Posterior vena cava (tissue), 2 donors: Measurements from ENCODE around the gene TBC1D28. TPM values are rescaled to one million over a fixed set of nuclear protein-coding genes. Genes with fewer than 3 reads are reported as not detected.
"Not testable (repeated sequence)": the region's sequence is repeated elsewhere in the genome, so short reads cannot be mapped to it uniquely, and the experiment has no call there.

Experiments
- DNase-seq: peaks from one replicate; pipeline ENCODE4 v3.0.0-alpha.2; 2020; ENCODE audit warnings: low spot score
- intact Hi-C, 2 donors: fragments of 100-400 bp; cut with DNase I; formaldehyde crosslinking; loops; one replicate each; pipeline versions ENCODE4 v1.14.1 to v1.14.2; 2022 to 2023
- long read RNA-seq, 2 donors: library from polyadenylated mRNA; unstranded; transcript quantifications; one replicate each; pipeline ENCODE4 v2.0.0, GENCODE V29; 2020 to 2021
- total RNA-seq, 2 donors: library from RNA; stranded (reverse); fragmentation: NEBNext Ultra II Directional; extraction: Animal tissue kit (Norgen Biotek cat#: 25700); gene quantifications; one replicate each; pipeline ENCODE4 v1.2.1, GENCODE V29; 2021
- donor health status: DM: yes; HTN: yes; CAD: no.
- donor health status: DM: yes; HTN: yes; CAD: no.

Gene TBC1D28
- not detected for total RNA-seq
- long read RNA-seq, donor 1: 0 reads
- long read RNA-seq, donor 2: 0 reads

DNA sequence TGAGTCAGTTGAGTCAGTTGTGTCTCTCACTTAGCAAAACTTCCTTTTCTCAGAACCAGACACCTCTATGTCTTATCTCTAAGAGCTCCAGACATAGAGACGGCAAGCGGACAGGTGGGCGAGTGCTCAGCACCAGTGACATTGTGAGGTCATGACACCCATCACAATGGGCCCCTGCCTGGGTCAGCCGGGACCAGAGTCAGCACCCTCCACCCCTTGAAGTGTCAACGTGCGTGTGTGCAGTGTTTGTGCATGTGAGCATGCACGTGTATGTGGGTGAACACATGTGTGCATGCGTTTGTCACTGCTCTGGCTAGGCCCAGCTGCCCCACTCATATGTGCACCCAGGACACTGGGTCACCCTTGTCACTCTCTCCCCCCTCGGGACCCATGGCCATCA is at the start of gene TBC1D28:
TBC1D28 (minus strand) TSS at position 101 of the 400 bp plus-strand sequence. CDS start 3,039 bp downstream, outside the sequence.
- intact Hi-C loops, DNase-seq: not testable (repeated sequence)

DNA sequence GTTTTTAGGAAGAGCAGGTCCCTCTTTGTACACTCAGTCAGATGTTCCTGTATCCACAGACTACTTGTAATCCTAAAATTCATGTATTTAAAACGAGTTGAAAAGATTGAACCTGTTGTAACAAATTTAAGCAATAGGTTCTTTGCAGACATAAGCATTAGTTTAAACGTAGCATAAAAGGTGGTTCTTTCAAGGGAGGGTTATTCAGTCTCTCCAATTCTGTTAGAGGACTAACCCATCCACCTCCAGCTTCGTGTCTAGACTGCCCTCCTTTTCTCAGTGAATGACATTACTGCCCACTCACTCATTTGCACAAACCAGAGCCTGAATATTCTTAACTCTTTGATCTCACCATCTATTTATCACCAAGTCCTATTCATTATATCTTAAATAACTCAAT is 38.5 kb upstream of the TBC1D28 start:
- intact Hi-C loops: not testable (repeated sequence)

DNA sequence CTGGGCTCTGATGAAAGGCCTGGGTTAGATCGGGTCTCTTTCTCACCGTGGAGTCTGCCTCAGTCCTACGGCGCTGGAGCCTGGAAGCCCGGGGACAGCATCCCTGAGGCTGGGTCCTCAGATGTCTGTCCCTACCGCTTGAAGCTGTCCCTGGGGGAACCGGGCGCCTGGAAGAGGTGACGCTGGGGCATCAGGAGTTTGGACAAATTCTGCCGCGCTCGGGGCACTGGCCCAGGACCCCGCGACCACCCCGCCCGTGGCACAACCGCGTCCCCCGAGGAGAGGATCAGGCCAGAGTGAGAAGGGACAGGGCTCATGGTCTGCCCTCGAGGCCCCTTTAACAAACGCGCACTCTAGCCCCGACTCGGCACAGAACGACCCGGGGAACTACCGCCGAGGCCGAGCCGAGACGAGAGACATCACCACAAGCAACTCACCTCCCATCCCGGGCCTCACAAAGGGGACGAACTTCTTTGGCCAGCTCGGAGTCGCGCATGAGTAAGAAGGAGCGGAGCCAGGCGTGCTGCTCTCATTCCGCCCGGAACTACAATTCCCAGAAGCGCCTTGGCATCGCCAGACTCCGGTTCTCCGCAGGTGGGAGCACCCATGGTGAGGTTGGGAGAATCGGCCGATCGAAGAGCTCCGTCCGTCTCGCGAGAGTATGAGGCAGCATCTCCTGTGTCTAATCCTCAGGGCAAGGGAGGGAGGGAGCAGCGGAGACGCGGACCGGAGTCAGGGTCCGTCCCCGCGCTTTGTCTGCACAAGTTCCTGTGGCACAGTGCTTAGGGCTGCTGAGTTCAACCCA is 37.8 kb upstream of the TBC1D28 start, which contains the start of gene FOXO3B:
FOXO3B (minus strand) TSS at position 548 of the 805 bp plus-strand sequence. CDS start 663 bp downstream, outside the sequence.
- intact Hi-C loops: not testable (repeated sequence)
- DNase-seq: peak; percentile 94

More for the DNA sequence above, 38.5 kb upstream of the TBC1D28 start:
- DNase-seq: not testable (repeated sequence)

DNA sequence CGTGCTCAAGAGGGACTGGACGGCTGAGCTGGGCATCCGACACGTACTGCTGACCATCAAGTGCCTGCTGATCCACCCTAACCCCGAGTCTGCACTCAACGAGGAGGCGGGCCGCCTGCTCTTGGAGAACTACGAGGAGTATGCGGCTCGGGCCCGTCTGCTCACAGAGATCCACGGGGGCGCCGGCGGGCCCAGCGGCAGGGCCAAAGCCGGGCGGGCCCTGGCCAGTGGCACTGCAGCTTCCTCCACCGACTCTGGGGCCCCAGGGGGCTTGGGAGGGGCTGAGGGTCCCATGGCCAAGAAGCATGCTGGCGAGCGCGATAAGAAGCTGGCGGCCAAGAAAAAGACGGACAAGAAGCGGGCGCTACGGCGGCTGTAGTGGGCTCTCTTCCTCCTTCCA is 33.2 kb upstream of the TBC1D28 start:
- intact Hi-C loops, DNase-seq: not testable (repeated sequence)

DNA sequence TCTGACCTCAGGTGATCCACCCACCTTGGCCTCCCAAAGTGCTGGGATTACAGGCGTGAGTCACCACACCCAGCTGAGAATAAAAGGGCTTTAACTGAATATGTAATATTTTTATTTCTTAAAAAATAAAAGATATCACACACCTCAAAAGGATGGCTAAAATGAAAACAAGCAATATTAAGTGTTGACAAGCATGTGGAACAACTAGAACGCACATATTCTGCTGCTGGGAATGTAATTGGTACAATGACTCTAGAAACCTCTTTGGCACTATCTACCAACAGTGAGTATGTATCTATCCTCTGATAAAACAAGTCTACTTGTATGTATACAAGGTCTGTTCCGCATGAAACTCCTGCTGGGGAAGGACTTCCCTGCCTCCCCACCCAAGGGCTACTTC is 32.7 kb upstream of the TBC1D28 start:
- intact Hi-C loops: not testable (repeated sequence)

DNA sequence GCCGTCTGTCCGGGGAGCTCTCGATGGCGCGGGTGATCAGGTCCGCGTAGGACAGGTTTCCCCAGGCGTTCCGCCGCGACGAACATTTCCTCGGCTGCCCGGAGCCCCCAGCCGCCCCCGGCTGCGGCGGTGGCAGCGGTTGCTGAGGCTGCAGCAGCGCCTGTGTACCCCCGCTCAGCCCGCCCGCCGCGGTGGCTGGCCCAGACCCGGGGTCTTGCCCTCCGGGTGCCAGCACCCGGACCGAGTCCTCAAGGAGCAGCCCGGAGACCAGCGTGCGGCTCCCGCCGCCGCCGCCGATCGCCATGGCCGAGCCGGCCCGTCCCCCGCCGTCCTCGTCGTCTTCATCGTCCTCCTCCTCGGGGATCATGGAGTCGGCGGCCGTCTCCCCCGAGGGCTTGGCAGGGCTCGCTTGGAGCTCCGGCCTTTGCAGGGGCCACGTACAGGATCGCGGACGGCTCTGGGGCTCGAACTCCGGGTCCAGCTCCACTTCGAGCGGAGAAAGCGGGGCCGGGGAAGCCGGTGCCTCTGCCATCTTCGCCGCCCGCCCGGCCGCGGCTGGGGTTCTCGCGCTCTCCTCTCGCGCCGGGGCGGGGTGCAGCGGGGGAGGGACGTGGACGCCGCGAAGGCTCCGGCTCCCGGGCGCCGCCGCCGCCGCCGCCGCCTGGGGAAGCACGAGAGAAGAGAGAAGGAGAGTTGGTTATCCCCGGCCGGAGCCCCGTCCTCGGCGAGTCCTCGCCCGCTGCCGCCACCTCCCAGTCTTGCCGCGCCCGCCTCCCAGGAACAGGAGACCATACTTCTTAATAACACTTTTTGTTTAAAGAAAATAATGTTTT is 28.4 kb upstream of the TBC1D28 start:
- intact Hi-C loops, DNase-seq: not testable (repeated sequence)

More for the DNA sequence above, 32.7 kb upstream of the TBC1D28 start:
- not testable (repeated sequence) for DNase-seq

DNA sequence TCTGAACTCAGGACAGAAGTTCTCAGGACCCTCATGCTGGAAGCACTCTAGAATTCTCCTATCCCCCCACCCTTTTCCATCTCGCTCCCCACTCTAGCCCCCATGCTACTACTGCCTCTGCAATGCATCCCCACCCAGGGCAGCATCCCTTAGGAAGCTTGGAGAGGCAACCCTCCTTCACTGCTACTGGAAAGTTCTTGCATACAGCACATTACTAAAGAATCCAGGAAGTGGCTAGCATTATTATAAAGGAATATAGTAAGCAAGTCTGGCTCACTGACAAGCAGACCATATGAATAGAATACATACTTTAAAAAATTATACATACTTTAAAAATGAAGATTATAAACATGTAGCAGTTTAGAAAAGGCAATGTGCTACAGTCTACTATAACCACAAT is 24.4 kb upstream of the TBC1D28 start:
- DNase-seq, intact Hi-C loops: not testable (repeated sequence)

DNA sequence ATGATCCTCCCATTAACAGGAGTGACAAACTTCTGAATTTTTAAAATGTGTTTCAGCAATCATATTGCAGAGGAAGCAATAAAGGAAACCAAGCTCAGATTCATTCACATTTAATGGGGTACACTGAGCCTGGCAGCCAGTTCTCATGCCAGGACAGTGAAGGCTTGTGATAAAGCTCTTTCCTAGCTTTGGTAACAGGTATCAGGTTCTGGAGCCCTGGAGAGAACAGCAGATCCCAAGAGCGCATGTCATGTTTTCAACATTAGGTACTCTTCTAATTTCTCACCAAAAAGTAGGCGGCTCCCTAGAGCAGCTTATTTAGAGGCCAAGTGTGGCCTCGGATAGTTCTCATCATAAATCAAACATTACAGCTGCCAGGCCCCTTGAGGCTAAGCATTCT is 23.3 kb upstream of the TBC1D28 start:
- DNase-seq, intact Hi-C loops: not testable (repeated sequence)

DNA sequence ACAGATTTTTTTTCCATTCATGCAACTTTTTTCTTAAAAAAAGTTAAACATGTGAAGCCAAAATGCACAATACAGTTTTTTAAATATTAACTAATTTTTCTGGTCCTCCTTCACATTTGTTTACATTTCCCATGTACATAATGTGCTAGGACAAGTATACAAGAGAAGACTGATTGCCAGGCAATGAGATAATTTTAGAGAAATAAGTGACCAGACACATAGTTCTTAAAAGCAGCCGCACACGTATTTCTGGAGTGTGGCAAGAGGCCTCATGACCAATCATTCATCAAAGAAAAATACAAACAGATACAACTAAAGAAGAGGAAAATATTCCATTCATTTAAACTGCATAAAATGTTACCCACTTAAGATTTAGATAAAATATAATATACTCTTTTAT is 22.1 kb upstream of the TBC1D28 start:
- intact Hi-C loops, DNase-seq: not testable (repeated sequence)

DNA sequence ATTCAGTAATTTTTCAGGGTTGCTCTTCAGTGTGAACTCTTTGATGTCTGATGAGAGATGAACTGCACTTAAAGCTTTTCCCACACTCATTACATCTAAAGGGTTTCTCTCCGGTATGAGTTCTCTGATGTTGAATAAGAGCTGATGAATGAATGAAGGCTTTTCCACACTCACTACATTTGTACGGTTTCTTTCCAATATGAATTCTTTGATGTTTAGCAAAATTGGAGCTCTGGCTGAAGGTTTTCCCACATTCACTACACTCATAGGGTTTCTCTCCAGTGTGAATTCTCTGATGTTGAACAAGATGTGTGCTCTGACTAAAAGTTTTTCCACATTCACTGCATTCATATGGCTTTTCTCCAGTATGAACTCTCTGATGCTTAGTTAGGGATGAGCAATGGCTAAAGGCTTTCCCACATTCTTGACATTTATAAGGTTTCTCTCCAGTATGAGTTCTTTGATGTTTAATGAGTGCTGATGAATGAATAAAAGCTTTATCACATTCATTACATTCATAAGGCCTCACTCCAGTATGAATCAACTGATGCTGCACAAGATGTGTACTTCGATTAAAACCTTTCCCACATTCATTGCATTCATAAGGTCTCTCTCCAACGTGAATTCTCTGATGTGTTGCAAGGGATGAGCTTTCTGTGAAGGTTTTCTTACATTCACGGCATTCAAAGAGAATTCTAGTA is 17.9 kb upstream of the TBC1D28 start:
- intact Hi-C loops, DNase-seq: not testable (repeated sequence)

DNA sequence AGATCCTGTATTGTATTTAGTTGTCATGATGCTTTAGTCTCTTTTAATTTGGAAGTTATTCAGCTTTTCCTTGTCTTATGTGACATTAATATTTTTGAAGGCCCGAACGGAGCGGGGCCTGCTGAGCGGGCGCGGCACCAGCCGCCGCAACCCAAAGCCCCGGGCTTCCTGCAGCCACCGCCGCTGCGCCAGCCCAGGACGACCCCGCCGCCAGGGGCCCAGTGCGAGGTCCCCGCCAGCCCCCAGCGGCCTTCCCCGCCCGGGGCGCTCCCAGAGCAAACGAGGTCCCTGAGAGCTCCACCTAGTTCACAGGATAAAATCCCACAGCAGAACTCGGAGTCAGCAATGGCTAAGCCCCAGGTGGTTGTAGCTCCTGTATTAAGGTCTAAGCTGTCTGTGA is 5.9 kb upstream of the TBC1D28 start:
- DNase-seq, intact Hi-C loops: not testable (repeated sequence)

DNA sequence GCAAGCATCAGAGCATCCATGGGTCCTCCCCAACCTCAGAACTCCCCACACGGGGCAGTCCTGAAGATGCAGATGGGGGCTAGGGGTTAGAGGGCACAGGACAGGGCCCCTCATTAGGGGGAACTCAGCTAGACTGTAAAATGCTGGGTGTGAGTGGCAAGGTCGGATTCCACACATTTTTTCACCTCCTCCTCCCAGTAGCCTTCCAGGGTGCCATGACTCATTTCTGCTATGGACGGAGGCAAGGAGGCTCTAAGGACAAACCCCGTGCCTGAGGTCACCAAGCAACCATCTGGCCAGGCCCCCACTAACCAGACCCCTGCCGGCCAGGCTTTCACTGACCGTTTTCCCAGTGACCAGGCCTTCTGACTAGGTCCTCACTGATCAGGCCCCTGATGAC is 1.1 kb downstream of the TBC1D28 start:
- intact Hi-C loops, DNase-seq: not testable (repeated sequence)

DNA sequence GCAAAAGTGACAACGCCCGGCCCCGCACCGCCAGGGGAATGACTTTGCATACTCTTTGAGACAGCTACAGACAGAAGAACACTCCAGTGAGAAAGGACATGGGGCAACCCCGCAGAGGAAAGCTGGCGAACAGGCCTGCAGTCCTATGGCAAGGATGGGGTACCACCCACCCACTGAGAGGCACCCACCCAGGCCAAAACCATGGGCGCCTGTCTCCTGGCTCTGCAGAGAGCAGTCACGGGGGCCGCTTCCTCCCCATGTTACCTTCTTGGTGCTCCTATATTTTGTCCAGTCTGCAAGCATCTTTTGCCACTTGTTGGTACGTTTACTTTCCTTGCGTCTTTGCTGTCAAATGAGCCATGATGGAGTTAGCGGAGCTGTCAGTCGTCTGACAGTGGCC is 5.8 kb downstream of the TBC1D28 start:
- DNase-seq, intact Hi-C loops: not testable (repeated sequence)

DNA sequence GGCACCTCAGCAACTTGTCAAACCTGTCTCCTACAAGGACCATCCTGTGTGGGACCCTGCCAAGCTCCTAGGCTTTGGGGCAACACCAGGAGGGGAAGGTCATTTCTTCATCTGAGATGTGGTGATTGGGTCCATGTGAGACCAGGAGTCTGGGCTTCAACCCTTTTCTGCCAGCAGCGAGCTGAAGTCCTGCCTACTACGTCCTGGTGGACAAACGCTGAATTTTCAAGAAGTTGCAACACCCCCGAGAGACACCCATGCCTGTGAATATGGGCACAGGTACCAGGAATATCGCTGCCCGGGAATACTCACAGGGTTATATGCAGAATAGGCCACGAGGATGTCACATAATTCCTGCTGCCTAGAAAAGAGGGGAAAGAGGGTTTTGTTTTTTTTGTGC is 8.0 kb downstream of the TBC1D28 start:
- DNase-seq, intact Hi-C loops: not testable (repeated sequence)

DNA sequence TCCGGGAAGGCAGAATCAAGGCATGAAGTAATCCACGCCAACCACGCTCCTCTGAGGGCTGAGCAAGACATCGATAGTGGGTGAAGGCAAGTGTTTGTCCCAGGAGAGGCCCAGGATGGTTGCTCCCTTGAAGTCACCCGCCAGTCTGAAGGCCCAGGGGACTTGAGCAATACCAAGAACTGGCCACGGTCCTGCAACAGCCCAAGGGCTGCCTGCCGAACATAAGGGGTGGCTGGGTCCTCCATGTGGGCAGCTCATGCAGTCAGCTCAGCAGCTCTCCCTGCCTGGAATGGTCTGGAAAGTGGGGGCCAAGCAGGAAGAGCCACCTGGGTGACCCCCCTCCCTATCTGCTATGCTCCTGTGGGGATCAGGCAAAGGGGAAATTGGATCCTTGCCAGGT is 8.4 kb downstream of the TBC1D28 start:
- intact Hi-C loops, DNase-seq: not testable (repeated sequence)

DNA sequence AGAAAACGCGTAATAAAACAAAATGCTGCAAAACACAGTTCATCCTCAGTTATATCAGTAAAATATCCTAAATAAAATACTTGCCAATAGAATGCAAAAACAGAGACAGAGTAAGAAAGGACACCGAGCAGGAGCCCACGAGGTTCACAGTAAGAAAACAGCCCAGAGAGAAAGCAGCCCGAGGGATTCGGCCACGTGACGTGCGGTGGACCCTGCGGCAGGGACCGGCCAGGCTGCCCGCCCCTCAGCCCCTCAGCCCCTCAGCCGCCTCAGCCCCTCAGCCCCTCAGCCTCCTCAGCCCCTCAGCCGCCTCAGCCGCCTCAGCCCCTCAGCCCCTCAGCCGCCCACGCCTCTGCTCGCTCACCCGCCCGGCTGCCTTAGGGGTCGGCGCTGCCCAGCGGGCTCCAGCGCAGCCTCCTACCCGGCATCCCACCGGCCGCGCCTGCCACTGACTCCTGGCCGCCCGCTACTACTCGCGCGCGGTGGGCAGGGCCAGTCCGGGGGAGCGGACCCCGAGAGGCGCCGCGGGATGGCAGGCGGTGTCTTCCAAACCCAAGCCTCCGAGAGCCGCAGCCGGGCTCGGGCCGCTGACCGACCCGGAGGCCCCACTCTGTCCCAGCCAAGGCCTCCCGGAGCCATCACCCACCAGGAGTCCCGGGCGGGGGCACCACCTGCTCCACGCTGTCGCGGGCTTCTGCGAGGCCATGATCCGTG is 9.5 kb downstream of the TBC1D28 start:
- intact Hi-C loops, DNase-seq: not testable (repeated sequence)

DNA sequence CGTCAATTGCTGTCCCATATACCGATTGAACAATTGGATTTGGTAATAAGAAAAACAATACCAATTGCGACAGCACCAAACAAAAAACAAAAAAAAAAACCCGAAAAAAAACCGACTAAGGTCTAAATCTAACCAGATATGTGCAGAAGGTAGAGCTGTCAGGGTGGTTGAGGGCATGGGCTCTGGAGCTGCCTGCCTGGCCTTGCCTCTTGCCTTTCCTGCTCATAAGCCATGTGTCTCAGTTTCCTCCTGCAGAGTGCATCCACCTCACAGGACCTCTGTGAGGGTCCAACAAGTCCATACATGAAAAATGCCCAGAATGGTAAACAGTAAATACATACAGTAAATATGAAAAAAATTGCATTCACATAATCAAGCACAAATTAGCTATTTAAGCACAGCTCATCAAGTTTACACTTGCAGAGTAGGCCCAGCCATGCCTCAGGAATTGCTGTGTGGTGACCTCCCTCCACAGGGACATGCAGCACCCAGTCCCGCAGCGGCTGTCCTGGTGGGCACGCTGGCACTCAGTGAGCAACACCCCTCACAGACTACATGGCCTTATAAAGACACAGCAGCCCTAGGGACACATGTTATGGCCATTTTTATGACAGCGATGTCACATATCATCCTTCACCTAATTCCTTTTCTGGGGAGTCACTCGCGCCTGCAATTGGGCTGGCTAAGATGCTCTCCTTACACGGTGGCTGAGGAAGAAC is 17.9 kb downstream of the TBC1D28 start:
- DNase-seq: no peak
- intact Hi-C loops: no loop called here

DNA sequence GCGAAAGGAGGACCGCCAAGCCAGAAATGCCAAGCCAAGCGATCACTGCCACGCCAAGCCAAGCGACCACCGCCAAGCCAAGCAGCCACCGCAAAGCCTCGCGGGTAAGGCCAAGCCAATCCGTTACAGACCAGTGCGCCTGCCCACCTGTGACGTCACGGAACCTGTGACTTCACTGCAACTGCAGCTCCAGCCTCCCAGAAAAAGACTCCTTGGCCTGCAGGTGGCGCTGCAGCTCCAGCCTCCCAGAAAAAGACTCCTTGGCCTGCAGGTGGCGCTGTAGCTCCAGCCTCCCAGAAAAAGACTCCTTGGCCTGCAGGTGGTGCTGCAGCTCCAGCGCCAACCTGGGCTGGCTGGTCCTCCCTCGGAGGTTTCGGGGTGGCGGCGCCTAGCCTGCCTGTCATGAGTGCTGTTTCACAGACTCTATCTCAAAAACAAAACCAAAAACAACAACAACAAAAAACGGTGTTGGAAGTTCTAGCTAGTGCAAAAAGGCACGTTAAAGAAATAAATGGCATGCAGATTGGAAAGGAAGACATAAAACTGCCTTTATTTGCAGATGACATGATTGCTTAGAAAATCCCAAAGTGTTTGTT is 18.6 kb downstream of the TBC1D28 start:
- intact Hi-C loops: not testable (repeated sequence)
- peak; percentile 99 for DNase-seq
